HCT116 (cell line): Measurements from ENCODE around the gene NECTIN4.

Source experiments
- CEBPB ChIP-seq: IDR thresholded peaks from 2 replicates; pipeline ENCODE4 v1.6.1; 2012; ENCODE audit warnings: low read depth
- EGR1 ChIP-seq: IDR thresholded peaks from 2 replicates; pipeline ENCODE4 v1.6.1; 2012; ENCODE audit warnings: low read depth
- JUND ChIP-seq: IDR thresholded peaks from 2 replicates; pipeline ENCODE4 v1.6.1; 2012
- POLR2A ChIP-seq: IDR thresholded peaks from 2 replicates; pipeline ENCODE4 v1.7.0; 2011; ENCODE audit warnings: borderline replicate concordance; ENCODE audit not compliant: insufficient read depth, insufficient read length; ENCODE audit errors: extremely low read depth
- REST ChIP-seq: IDR thresholded peaks from 2 replicates; pipeline ENCODE4 v1.6.1; 2012; ENCODE audit warnings: low read depth
- SP1 ChIP-seq: IDR thresholded peaks from 2 replicates; pipeline ENCODE4 v1.6.1; 2012; ENCODE audit warnings: low read depth
- YY1 ChIP-seq: IDR thresholded peaks from 2 replicates; pipeline ENCODE4 v1.6.1; 2011; ENCODE audit warnings: low read length, low read depth, moderate library complexity, mild to moderate bottlenecking; ENCODE audit not compliant: insufficient replicate concordance; ENCODE audit errors: extremely low read depth
- TF ChIP-seq, protein P1 (sequence below), 3 experiments: fragments of 200-600 bp in 1 of 3; sonication (generic) in 1 of 3; IDR thresholded peaks in 2 of 3; conservative IDR thresholded peaks in 1 of 3; 2 replicates each; pipeline ENCODE4 v1.5.1; 2012 to 2017; ENCODE audit warnings: low read depth in 2 of 3, low read length in 2 of 3, antibody characterized with exemption in 1 of 3, borderline replicate concordance in 1 of 3, control low read depth in 1 of 3, mild to moderate bottlenecking in 1 of 3, mixed read lengths in 1 of 3, mixed run types in 1 of 3, moderate library complexity in 1 of 3; ENCODE audit not compliant: insufficient read depth in 1 of 3

GRCh38 chr1:161130266-161130665, 40.9 kb upstream of the NECTIN4 start:
- no peak for TF ChIP-seq YY1
- TF ChIP-seq, protein P1, sequence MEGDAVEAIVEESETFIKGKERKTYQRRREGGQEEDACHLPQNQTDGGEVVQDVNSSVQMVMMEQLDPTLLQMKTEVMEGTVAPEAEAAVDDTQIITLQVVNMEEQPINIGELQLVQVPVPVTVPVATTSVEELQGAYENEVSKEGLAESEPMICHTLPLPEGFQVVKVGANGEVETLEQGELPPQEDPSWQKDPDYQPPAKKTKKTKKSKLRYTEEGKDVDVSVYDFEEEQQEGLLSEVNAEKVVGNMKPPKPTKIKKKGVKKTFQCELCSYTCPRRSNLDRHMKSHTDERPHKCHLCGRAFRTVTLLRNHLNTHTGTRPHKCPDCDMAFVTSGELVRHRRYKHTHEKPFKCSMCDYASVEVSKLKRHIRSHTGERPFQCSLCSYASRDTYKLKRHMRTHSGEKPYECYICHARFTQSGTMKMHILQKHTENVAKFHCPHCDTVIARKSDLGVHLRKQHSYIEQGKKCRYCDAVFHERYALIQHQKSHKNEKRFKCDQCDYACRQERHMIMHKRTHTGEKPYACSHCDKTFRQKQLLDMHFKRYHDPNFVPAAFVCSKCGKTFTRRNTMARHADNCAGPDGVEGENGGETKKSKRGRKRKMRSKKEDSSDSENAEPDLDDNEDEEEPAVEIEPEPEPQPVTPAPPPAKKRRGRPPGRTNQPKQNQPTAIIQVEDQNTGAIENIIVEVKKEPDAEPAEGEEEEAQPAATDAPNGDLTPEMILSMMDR (IDR thresholded peaks at IDR 0.05 in 2 of 3, conservative IDR thresholded peaks at IDR 0.05 in 1 of 3; ENCODE audit: borderline replicate concordance in 1 of 3, insufficient read depth in 1 of 3, low read depth in 2 of 3, low read length in 2 of 3): no peak
- TF ChIP-seq POLR2A: no peak
- TF ChIP-seq SP1: no peak
- no peak for TF ChIP-seq CEBPB
- TF ChIP-seq REST: no peak
- no peak for TF ChIP-seq JUND
- TF ChIP-seq EGR1: no peak
